OCI-LY7 (cell line): Measurements from ENCODE around the gene IMPA2. TPM values are rescaled to one million over a fixed set of nuclear protein-coding genes. Genes with fewer than 3 reads are reported as not detected.

Experiments
- BruUV-seq: library from RNA; stranded (reverse); fragments of 400-500 nt; replicated peaks from 2 replicates; lab custom pipeline; 2021; lab: Mats Ljungman, UMichigan
- CTCF ChIA-PET: fragments of 300-600 bp; sonication (Branson Sonifier 250); formaldehyde crosslinking; loops from one replicate; lab custom pipeline; 2022; ENCODE audit warnings: antibody characterized with exemption; ENCODE audit not compliant: unreplicated experiment; lab: Charles Lee
- POLR2A ChIA-PET: fragments of 300-600 bp; sonication (Branson Sonifier 250); formaldehyde crosslinking; loops from one replicate; lab custom pipeline; 2022; ENCODE audit warnings: antibody characterized with exemption; lab: Charles Lee
- DNase-seq: peaks from one replicate; pipeline ENCODE4 v3.0.0-alpha.2; 2015; ENCODE audit warnings: low spot score
- H2AFZ ChIP-seq: fragments of 200-600 bp; sonication (generic), shearing (Covaris generic); 2 replicates; pipeline ENCODE4 v1.6.1; 2014; ENCODE audit warnings: mild to moderate bottlenecking, antibody characterized with exemption, low read length, moderate library complexity
- H3K27ac ChIP-seq: fragments of 200-600 bp; sonication (generic); 2 replicates; pipeline ENCODE4 v1.5.1; 2014; ENCODE audit warnings: mixed run types, low read depth, mild to moderate bottlenecking, moderate library complexity, low read length, inconsistent platforms; ENCODE audit not compliant: poor library complexity, severe bottlenecking
- H3K36me3 ChIP-seq: fragments of 200-600 bp; sonication (generic); 2 replicates; pipeline ENCODE4 v1.6.1; 2014; ENCODE audit warnings: mild to moderate bottlenecking, antibody characterized with exemption, low read length, moderate library complexity, mixed read lengths; ENCODE audit not compliant: insufficient read depth
- H3K4me1 ChIP-seq: fragments of 200-600 bp; sonication (generic); 2 replicates; pipeline ENCODE4 v1.5.1; 2014; ENCODE audit warnings: mild to moderate bottlenecking, low read length; ENCODE audit not compliant: insufficient read depth, poor library complexity, severe bottlenecking
- H3K4me2 ChIP-seq: fragments of 200-600 bp; sonication (generic); 2 replicates; pipeline ENCODE4 v1.6.1; 2014; ENCODE audit warnings: mild to moderate bottlenecking, low read length
- H3K4me3 ChIP-seq: fragments of 200-600 bp; sonication (generic); 2 replicates; pipeline ENCODE4 v1.5.1; 2014; ENCODE audit warnings: mild to moderate bottlenecking, low read depth, low read length; ENCODE audit not compliant: poor library complexity, severe bottlenecking
- H3K79me2 ChIP-seq: fragments of 200-600 bp; sonication (generic); 2 replicates; pipeline ENCODE4 v1.6.1; 2016; ENCODE audit warnings: low read depth, mild to moderate bottlenecking, low read length, moderate library complexity, mixed read lengths; ENCODE audit not compliant: insufficient read depth
- H3K9me2 ChIP-seq: fragments of 200-600 bp; sonication (generic); 2 replicates; pipeline ENCODE4 v1.6.1; 2016; ENCODE audit warnings: mild to moderate bottlenecking, low read length, mixed read lengths; ENCODE audit not compliant: insufficient read depth
- H3K9me3 ChIP-seq: fragments of 200-600 bp; sonication (generic); 2 replicates; pipeline ENCODE4 v1.6.1; 2014; ENCODE audit warnings: mild to moderate bottlenecking, mixed run types, low read length, mixed read lengths
- H4K20me1 ChIP-seq: fragments of 200-600 bp; sonication (generic); 2 replicates; pipeline ENCODE4 v1.6.1; 2014; ENCODE audit warnings: mild to moderate bottlenecking, antibody characterized with exemption, low read length, moderate library complexity, mixed read lengths; ENCODE audit not compliant: insufficient read depth
- EZH2phosphoT487 ChIP-seq: fragments of 200-600 bp; sonication (generic); IDR thresholded peaks from 2 replicates; pipeline ENCODE4 v1.6.1; 2018; ENCODE audit warnings: low read depth, borderline replicate concordance, mild to moderate bottlenecking, mixed run types, antibody characterized with exemption, low read length, moderate library complexity, mixed read lengths
- intact Hi-C: fragments of 100-400 bp; cut with micrococcal nuclease; formaldehyde crosslinking; loops from one replicate; pipeline ENCODE4 v1.10.0; 2022; ENCODE audit not compliant: unreplicated experiment
- total RNA-seq, 2 experiments: library from RNA; depleted of rRNA in 1 of 2; stranded (reverse); fragments of >200 nt in 1 of 2; shearing (Covaris generic) in 1 of 2; gene quantifications; 2 replicates each; pipeline ENCODE4 v1.2.3, GENCODE V29; 2014 to 2022
- TF ChIP-seq, protein P1 (sequence below): fragments of 200-600 bp; sonication (generic); conservative IDR thresholded peaks from 2 replicates; pipeline ENCODE4 v1.5.1; 2014; ENCODE audit warnings: mild to moderate bottlenecking, antibody characterized with exemption, low read length, moderate library complexity, mixed read lengths

The IMPA2 gene
- total RNA-seq, 2 experiments from 2014 or later, result 51.9 to 59.0 TPM

DNA sequence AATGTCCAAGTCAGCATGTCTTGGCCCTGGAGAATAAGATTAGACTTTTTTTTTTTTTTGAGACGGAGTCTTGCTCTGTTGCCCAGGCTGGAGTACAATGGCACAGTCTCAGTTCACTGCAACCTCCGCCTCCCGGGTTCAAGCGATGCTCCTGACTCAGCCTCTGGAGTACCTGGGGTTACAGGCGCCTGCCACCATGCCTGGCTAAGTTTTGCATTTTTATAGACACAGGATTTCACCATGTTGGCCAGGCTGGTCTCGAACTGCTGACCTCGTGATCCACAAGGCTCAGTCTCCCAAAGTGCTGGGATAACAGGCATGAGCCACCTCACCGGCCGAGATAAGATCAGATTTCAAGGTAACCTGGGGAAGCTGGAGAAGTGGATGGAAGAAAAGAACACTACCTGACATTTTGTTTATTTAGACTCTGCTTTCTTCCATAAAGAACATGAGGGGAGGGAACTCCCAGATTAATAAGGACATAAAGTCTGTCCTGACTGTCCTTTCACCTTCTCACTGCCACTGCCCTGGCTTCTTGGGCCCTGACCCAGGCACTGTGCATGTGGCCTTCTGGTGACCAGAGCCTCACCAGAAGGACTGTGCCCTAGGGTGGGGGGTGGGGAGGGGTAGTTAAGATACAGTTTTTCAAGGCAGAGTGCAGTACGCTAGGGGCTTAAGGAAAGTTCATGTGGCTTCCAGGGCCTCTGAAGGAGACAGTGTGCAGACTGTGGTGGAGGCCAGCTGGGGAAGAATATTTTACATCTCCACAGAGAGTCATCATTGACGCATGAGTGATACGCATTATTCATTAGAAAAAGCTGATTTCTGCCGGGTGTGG, 4.8 kb upstream of the IMPA2 start:
- no TSS peak for BruUV-seq
- Histone ChIP-seq H3K9me2 (no peaks in the 10 kb centered on the region), H3K4me1 (peaks cover 8% of the 10 kb centered on the region), H3K36me3 (no peaks in the 10 kb centered on the region), H3K79me2 (no peaks in the 10 kb centered on the region), H4K20me1 (no peaks in the 10 kb centered on the region), H3K4me3 (no peak overlapping the region), H3K4me2 (no peak overlapping the region), H3K27ac (no peak overlapping the region), H2AFZ (no peak overlapping the region), H3K9me3 (no peaks in the 10 kb centered on the region)
- intact Hi-C loops, result no loop called here
- ChIA-PET POLR2A (interaction anchor here (0.6 to 1.2 kb wide), 2 partner anchors 12 to 13 kb away, joined by 4 to 5 read pairs; no protein-coding TSS in a partner anchor), CTCF (no interaction called here)
- TF ChIP-seq, protein P1, sequence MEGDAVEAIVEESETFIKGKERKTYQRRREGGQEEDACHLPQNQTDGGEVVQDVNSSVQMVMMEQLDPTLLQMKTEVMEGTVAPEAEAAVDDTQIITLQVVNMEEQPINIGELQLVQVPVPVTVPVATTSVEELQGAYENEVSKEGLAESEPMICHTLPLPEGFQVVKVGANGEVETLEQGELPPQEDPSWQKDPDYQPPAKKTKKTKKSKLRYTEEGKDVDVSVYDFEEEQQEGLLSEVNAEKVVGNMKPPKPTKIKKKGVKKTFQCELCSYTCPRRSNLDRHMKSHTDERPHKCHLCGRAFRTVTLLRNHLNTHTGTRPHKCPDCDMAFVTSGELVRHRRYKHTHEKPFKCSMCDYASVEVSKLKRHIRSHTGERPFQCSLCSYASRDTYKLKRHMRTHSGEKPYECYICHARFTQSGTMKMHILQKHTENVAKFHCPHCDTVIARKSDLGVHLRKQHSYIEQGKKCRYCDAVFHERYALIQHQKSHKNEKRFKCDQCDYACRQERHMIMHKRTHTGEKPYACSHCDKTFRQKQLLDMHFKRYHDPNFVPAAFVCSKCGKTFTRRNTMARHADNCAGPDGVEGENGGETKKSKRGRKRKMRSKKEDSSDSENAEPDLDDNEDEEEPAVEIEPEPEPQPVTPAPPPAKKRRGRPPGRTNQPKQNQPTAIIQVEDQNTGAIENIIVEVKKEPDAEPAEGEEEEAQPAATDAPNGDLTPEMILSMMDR, result no peak
- DNase-seq, result no peak

DNA sequence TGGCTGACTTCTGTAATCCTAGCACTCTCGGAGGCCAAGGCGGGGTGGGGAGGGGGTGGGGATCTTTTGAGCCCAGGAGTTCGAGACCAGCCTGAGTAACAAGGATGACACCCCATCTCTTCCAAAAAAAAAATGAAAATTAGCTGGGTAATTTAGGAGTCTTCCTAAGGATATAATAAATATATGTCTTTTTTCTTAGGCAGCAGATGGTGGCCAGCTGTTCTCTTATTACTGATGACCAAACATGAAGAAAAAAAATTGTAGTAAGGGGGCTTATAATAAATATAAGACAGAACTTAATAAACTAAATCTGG, 4.2 kb upstream of the IMPA2 start:
- TF ChIP-seq, protein P1, result no peak
- TF ChIP-seq EZH2phosphoT487, result no peak
- no peaks in the 10 kb centered on the region for H3K79me2 ChIP-seq
- no peaks in the 10 kb centered on the region for H3K9me2 ChIP-seq
- H2AFZ ChIP-seq, result no peak overlapping the region
- H3K4me2 ChIP-seq, result no peak overlapping the region
- no TSS peak for BruUV-seq
- no peaks in the 10 kb centered on the region for H4K20me1 ChIP-seq
- CTCF ChIA-PET, result no interaction called here
- no peak overlapping the region for H3K27ac ChIP-seq
- POLR2A ChIA-PET, result interaction anchor here (1.2 kb wide), 1 partner anchor 12 kb away, joined by 4 read pairs; no protein-coding TSS in a partner anchor
- no peak overlapping the region for H3K4me3 ChIP-seq
- intact Hi-C loops, result no loop called here
- H3K4me1 ChIP-seq, result peaks cover 8% of the 10 kb centered on the region
- no peak for DNase-seq
- no peaks in the 10 kb centered on the region for H3K9me3 ChIP-seq
- H3K36me3 ChIP-seq, result no peaks in the 10 kb centered on the region

DNA sequence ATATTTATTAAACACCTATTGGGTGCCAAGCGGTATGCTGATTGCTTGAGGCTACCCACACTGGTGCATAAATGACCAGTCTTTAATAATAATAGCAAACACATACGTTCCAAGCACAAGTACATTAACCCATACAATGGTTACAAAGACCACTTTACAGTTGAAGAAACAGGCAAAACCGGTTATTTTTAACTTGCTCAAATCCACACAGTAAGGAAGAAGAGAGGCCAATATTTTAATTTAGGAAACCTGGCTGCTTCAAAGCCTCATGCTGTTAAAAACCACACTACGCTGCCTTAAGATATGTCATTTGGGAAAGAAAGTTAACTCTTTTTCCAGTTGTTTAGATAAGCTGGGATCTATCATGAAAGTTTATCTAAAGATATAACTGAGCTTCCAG, 2.4 kb upstream of the IMPA2 start:
- ChIA-PET CTCF (interaction anchor here (2.7 kb wide), 1 partner anchor 18 kb away, joined by 12 read pairs; no protein-coding TSS in a partner anchor), POLR2A (interaction anchor here (0.6 kb wide), 1 partner anchor 1128 kb away, joined by 3 read pairs; no protein-coding TSS in a partner anchor)
- Histone ChIP-seq H4K20me1 (0 out of 2 replicates have a peak, but pooled peaks cover 3% of the 10 kb centered on the region), H3K27ac (no peak overlapping the region), H3K9me3 (no peaks in the 10 kb centered on the region), H3K79me2 (no peaks in the 10 kb centered on the region), H3K36me3 (no peaks in the 10 kb centered on the region), H3K4me3 (no peak overlapping the region), H3K9me2 (no peaks in the 10 kb centered on the region), H2AFZ (no peak overlapping the region), H3K4me1 (peaks cover 15% of the 10 kb centered on the region), H3K4me2 (no peak overlapping the region)
- DNase-seq, result no peak
- no peak for TF ChIP-seq EZH2phosphoT487
- TF ChIP-seq, protein P1, result no peak
- BruUV-seq, result no TSS peak
- intact Hi-C loops, result no loop called here
